C4-2B (cell line): ENCODE measurements around the gene PGAM2.
"Not testable (repeated sequence)": the region's sequence is repeated elsewhere in the genome, so short reads cannot be mapped to it uniquely, and the experiment has no call there.

Source experiments
- CTCF ChIP-seq: fragments of 450-650 bp; conservative IDR thresholded peaks from 2 replicates; pipeline ENCODE4 v1.5.1; 2017; ENCODE audit warnings: mild to moderate bottlenecking
- ZFX ChIP-seq: fragments of 450-650 bp; IDR thresholded peaks from 2 replicates; pipeline ENCODE4 v1.6.1; 2017

DNA sequence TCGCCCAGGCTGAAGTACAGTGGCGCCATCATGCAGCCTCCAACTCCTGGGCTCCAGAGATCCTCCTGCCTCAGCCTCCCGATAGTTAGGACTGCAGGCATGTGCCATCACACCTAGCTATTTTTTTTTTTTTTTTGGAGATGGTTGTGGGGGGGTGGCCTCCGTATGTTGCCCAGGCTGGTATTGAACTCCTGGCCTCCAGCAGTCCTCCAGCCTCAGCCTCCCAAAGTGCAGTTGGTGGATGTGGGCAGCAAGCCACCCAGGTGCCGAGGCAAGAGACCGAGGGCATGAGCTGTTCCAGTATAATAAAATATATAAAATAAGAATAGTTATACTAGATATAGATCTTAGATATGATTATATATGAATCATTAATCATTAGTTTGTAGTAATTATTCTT lies 45.5 kb downstream of the PGAM2 start:
- not testable (repeated sequence) for TF ChIP-seq CTCF, ZFX
